ENCODE measurements around the gene MAPK8IP1.
"Not testable (repeated sequence)": the region's sequence is repeated elsewhere in the genome, so short reads cannot be mapped to it uniquely, and the experiment has no call there.

MAPK8IP1 gene

GRCh38 chr11:45890886-45891550 is 5.6 kb downstream of the MAPK8IP1 start:
- DNase-seq, result no peak

DNA sequence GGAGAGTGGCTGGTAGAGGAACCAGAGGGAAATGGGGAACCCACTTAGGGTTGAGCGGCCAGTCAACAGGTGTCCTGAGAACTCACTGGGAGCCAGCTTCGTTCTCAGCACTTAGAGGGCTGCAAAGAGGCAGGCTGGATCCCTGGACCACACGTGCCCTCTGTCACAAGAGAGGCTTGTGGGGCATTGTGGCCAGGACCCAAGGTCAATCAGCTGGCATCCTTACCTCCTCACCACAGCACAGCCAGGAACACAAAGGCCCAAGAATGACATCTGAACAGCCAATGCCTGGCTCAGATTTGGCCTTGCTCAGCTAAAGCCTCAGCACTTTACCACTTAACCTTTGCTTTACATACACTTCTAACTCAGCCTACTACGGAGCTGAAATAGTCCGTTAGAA is 7.4 kb downstream of the MAPK8IP1 start:
- no peak for DNase-seq

DNA sequence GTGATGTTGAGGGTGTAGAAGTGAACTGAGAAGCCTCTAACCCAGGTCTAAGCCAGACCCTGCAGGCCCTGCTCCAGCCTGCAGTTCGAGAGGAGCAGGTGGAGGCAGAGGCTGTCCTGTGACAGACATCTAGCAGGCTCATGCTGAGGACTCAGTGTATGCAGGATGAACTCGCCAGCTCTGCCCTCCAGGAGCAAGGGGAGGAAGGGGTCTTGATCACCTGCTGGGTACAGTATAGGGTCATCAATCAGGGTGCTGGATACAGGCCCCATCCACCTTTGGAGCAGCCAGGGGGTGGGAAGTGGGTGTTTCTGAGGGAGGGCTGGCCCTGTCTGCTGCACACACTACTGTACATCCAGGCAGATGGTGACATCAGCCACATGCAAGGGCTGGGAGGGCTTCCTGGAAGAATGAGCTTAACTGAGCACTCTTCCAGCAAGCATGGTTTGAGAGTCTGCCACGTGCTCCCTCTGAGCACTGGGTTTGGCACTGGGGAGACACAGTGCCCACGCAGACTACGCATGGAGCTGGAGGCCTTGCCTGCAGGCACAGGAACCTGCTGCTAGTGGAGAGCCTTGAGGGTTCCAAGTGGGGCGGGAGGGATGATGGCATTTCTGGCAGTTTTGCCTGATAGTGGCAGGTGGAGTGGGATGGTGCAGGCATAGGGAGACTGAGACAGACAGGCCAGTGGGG is 9.2 kb downstream of the MAPK8IP1 start:
- no peak for DNase-seq

- DNase-seq, result no peak
These were observed 10.3 kb downstream of the MAPK8IP1 start for GRCh38 chr11:45895553-45896259.

DNA sequence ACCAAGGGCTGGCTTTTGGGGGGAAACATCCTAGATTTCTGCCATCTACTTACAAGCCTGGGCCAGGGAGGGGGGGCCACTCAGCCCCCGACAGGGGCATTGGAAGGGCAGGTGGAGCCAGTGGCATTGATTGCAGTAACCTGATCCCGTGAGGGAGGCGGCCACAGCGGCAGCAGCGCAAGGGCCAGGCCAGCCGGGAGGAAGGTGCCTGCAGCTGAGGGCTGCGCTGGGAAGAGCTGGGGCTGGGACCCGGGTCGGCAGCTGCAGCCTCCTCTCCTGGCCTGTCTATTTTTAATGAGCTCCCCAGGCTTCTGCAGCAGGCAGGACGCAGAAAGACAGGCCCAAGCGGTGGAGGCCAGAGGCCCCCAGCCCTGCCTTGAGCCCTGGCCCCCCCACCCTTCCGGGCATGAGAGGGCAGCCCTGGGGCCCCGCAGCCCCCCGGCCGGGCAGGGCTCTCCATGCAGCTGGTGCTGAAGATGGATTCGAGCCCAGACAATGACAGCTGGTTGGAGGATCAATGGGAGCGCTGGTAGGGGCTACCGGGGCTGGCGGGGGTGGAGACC is 11.1 kb downstream of the MAPK8IP1 start:
- peak; percentile 13 for DNase-seq

DNA sequence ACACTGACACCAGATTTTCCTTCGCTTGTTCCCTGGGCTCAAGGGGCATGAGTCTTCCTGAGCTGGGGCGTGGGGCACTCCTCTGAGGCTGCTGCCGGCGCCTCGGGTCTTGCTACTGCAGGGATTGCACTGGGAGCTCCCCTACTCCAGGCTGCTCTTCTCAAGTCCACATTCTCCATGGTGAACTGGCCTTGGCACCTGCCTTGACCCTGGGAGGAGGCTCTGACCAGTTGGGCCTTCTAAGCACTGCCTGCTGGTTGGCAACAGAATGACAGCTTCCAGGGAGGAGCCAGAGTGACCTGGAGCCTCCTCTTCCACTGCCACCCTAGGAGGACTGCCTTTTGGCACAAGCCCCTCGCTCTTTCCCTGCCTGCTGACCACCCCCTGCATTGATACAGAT is 12.1 kb downstream of the MAPK8IP1 start:
- DNase-seq, result no peak

GRCh38 chr11:45899086-45899447 is 13.6 kb downstream of the MAPK8IP1 start:
- DNase-seq, result no peak

GRCh38 chr11:45899448-45900174 is 14.2 kb downstream of the MAPK8IP1 start:
- DNase-seq, result peak; percentile 55

GRCh38 chr11:45900175-45900800 is 14.8 kb downstream of the MAPK8IP1 start:
- not testable (repeated sequence) for DNase-seq

DNA sequence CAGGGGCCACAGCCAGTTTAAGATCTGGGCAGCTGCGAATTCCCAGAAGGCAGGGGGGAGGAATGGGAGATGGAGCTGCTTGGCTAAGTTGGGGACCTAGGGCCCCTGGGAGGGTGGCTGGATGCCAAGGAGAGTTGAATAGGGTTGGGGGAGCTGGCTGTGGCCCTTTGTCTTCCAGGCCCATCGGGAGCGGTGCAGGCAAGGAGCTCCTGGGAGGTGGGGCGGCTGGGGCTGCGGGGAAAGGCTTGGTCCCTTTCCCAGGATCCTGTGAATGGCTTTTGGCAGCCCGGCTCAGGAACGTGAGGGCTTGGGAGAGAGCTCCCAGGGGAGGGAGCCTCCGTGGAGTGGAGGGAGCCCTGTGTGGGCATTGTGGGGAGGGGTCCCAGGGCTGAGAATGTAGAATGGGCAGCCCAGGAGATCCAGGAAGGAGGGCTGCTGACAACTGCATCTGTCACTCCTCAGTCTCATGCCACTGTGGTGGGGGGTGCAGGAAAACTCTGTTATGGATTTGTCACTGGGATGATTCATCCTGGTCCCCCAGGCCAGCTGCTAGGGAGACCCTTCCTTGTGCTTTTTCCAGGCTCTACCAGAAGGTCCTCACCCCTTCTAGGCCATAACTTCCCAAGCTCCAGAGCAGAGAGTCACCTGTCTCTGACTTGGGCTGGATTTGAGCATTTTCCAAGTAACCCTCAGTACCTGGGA is 15.6 kb downstream of the MAPK8IP1 start:
- no peak for DNase-seq

- DNase-seq, result no peak
These were observed 16.2 kb downstream of the MAPK8IP1 start for GRCh38 chr11:45901626-45902025.

- DNase-seq, result no peak
These were observed 17.3 kb downstream of the MAPK8IP1 start for GRCh38 chr11:45902452-45903380.

DNA sequence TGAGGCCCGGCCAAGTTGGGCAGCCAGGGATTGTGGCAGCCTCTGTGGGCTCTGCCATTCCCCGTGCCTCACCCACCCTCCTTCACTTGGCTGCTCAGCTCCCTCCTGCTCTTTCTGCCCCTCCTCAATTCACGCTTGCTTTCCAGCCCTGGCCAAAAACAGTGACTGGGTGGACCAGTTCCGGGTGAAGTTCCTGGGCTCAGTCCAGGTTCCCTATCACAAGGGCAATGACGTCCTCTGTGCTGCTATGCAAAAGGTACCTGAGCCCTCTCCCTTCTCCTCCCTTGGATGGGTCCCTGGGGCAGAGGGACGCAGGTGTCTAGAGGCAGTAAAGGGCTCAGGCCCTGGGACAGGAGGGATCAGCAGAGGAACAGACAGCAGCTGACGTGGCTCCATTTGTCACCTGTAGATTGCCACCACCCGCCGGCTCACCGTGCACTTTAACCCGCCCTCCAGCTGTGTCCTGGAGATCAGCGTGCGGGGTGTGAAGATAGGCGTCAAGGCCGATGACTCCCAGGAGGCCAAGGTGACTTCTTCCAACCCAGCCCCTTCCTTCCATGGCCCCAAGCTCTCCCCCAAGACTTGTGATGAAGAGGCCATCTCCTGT is 19.0 kb downstream of the MAPK8IP1 start:
- no peak for DNase-seq

GRCh38 chr11:45905095-45905494 is 19.6 kb downstream of the MAPK8IP1 start:
- no peak for DNase-seq

GRCh38 chr11:45905576-45905975 is 20.1 kb downstream of the MAPK8IP1 start:
- DNase-seq, result not testable (repeated sequence)

DNA sequence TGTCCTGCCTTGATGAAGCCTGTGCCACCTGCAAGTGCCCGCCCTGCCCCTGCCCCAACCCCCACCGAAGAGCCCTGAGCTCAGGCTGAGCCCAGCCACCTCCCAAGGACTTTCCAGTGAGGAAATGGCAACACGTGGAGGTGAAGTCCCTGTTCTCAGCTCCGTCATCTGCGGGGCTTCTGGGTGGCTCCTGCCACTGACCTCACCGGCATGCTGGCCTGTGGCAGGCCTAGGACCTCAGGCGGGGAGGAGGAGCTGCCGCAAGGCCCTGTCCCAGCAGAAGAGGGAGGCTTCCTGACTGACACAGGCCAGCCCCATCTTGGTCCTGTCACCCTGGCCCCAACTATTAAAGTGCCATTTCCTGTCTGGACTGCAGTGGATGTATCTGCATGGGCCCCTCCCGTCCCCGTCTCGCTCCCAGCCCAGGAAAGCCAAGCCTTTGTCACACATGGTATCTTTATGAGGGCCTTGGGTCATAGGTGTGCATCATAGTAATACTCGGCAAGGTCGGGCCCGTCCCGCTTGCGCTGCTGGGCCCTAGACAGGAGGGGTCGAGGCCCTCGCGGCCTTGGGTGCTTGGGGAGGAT is 20.7 kb downstream of the MAPK8IP1 start:
- no peak for DNase-seq

DNA sequence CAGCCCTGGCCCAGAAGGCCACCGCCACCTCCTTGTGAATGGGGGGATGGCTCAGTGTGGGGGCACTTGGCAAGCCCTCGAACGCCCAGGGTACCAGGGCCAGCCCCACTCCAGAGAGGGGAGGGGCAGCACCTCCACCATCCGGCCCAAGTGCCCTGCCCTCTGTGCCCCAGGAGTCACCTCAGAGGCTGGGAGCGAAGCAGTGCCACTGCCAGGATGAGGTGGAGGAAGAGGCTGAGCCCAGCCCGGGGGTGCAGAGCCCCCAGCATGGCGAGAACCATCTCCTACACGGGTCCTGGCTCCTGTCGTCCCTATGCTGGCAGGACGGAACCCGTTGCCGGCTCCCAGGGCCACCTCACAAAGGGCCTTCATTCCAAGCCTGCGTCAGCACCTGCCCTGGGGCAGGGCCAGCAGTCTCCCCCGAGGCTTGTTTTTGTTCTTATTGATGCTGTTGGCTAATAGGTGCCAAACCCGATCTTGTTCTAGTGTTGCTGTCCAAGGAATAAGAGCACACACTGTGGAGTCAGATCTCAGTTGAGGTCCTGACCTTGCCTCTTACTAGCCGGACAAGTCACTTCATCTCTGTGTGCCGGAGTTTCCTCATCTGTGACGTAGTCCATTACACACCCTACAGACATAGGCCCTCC is 21.6 kb downstream of the MAPK8IP1 start, which contains the start of gene FREY1:
Gene FREY1, minus strand, starts transcription at position 307 of the 647 bp plus-strand sequence. Its CDS starts 26 bp downstream, at position 281.
- DNase-seq, result no peak

DNA sequence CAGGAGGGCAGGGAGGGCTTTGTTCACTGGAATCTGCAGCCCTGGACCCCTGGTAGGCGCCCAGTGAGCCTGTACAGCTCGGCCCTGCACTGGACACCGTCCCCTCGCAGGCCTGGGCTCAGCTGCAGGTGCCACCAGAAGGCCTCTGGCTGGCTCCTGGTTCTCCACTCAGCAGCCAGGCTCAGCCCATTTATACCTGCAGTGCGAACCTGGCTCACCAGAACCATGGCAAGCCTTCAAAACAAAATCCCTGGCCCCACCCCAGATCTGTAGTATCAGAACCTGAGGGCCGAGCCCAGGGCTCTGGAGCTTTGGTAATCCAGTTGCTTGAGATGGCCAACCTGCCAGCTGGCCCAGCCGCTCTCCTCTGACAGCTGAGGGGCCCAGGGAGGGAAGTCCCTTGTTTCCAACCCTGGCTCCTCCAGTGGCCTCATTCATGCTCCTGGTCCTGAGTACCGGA is 22.5 kb downstream of the MAPK8IP1 start:
- no peak for DNase-seq

Measured in NCI-H1436 treated with DMSO at 0.1 percent for 48 hours (cell line).